GM04504 (cell line): ENCODE data around the gene ARL14.

ENCODE experiments used
- DNase-seq: peaks from one replicate; pipeline ENCODE4 v3.0.0-alpha.2; 2012; ENCODE audit warnings: low read depth

ARL14 gene

DNA sequence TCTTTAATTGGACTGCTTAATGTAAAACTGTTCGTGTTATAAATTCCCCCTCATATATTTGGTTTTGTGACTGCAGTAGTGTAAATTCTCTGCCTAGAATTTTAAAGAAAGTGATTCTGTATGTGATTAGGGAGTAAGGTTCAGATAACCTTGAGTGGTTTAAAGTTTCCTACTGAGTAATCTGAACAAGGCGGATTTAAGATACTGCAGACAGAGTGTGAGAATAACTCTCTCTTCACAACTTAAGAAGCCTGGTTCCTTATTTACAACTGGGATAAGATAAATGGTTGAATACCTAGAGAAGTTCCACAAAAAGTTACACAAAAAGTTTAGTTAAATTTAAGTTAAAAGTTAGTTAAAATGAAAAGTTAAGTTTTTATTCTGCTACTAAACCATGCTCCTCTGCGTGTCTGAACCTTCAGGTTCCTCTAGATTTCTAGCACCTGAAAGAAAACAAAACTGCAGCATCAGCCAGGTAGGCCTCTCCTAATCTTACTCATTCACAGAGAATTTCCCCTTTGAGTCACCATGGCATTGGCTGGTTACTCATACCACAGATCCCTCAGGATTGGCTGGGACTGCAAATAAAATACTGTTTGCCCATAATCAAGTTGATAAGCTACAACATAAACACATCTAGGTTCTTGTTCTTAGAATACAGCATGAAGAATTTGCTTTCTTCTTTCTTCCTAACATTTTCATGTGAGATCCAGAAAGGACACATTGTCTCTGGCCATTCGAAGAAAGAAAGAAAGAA is at the start of gene ARL14:
Gene ARL14 (plus strand): TSS at position 614 of the 757 bp plus-strand sequence. CDS start 187 bp downstream, outside the sequence.
- DNase-seq, result no peak

DNA sequence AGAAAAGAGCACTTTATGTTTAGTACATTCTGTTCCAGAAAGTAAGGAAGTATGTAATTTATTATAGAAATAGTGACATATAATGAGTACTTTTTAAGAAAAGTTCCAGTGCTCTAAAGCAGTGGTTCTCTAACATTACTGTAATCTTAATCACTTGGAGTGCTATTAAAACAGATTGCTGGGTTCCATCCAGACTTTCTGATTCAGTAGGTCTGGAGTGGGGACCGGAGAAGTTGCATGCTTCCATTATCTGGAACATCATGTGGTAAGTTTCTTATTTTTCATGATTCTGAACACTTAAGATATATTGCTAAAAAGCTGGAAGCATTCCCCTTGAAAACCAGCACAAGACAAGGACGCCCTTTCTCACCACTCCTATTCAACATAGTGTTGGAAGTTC is 47.5 kb upstream of the ARL14 start:
- no peak for DNase-seq

DNA sequence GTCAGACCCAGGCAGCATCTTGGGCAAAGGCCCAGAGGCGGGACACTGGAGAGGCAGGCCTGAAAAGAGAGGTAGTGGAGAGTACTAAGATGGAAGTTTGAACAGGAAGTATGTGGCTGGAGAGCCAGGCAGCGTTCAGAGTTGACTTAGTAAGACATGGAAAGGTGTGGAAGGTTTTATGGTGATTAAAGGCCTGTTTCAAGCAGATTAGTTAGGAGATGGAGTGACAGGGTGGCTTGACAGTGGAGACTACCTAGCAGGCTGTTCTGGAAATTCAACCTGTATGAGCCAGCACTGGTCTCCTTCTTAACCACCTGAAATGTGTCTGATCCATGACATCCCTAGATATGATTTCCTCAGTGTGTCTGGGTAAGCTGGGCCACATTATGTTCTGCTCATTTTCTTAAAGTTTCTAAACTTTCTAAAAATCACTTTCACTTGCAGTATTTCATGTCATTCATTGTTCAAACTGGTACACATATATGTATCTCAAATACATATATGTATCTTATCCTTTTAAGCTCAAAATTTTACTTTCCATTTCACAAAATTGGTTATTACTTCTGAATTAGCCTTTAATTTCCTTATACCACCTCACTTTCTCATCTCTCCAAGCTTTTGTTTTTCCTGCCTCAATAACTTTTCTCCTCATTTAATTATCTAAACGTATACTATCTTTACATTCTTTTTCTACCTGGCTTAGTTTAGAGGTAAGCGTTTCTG is 43.4 kb upstream of the ARL14 start:
- no peak for DNase-seq

GRCh38 chr3:160635213-160635612 is 41.7 kb upstream of the ARL14 start:
- DNase-seq, result no peak

DNA sequence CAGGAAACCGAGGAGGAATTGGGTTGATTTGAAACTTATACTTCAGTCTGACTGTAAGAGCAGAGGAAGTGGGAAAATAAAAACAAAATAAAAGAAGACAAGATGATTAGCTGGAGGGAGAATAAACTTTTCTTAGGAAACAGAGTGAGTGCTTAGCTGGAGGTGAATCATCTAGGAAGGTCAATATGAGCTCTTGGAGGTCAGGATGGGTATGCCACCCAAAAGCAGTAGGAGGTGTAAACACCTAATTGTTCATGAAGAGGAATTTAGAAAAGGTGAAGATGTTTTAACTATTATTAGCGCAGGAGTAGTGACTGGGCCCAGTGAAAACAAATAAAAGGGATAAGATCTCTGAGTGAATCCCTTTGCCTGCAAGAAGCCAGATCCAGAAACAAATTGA is 39.9 kb upstream of the ARL14 start:
- no peak for DNase-seq

GRCh38 chr3:160638184-160638583 is 38.8 kb upstream of the ARL14 start:
- no peak for DNase-seq

- DNase-seq, result peak; percentile 3
Measured at GRCh38 chr3:160641665-160642309, 35.2 kb upstream of the ARL14 start.

GRCh38 chr3:160643994-160644393 is 33.0 kb upstream of the ARL14 start:
- DNase-seq, result no peak

- DNase-seq, result no peak
Measured at GRCh38 chr3:160644491-160644890, 32.5 kb upstream of the ARL14 start.

DNA sequence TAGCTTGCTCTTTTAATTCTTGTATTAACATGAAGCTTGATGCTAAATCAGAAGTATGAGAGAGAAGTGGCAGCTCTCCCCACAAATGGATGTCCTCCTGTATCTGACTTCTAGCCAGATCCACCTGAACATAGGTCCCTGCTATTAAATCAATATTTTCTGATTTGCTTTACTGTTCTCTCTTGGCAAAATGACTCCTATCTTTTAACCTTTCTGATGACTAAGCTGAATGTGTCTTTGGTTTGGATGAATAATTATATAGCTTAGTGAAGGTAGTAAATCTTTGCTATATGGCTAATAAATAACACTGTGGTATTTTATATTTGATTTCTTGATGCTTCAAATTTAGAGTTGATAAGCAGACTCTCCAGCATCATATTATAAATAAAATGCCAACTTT is 28.3 kb upstream of the ARL14 start:
- no peak for DNase-seq

DNA sequence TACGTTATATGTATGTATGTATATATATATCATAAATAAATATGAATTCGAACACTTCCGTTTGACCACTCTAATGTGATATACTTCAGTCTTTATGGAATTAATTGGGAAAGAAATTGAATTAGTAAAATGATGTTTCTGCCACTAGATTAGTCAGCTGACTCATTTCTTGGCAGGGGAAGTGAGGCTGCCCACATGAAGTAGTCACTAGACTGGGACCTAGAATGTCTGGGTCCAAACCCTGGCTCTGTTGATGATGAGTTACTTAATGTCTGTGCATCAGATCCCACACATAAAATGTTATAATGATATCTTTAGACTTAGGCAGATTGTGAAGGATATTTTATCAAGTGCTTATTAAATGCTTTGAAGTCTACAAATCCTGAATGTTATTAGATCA is 27.4 kb upstream of the ARL14 start:
- DNase-seq, result no peak

- no peak for DNase-seq
Measured at GRCh38 chr3:160653512-160653911, 23.4 kb upstream of the ARL14 start.

- no peak for DNase-seq
Measured at GRCh38 chr3:160660902-160661301, 16.1 kb upstream of the ARL14 start.

DNA sequence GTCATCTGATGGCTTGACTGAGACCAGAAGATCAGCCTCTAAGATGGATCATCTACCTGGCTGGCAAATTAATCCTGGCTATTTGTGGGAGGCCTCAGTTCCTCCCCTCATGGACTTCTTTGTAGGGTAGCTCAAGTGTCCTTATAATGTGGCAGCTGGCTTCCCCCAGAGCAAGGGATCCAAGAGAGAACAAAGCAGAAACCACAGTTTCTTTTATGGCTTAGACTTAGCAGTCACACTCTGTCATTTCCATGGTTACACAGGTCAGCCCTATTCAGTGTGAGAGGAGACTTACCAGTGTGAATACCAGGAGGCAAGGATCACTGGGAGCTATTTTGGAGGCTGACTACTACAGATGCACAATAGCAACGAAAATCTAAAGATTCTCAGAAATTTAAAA is 15.3 kb upstream of the ARL14 start:
- DNase-seq, result no peak

GRCh38 chr3:160665231-160665630 is 11.7 kb upstream of the ARL14 start:
- no peak for DNase-seq

GRCh38 chr3:160665784-160666526 is 11.0 kb upstream of the ARL14 start:
- DNase-seq, result peak; percentile 24

DNA sequence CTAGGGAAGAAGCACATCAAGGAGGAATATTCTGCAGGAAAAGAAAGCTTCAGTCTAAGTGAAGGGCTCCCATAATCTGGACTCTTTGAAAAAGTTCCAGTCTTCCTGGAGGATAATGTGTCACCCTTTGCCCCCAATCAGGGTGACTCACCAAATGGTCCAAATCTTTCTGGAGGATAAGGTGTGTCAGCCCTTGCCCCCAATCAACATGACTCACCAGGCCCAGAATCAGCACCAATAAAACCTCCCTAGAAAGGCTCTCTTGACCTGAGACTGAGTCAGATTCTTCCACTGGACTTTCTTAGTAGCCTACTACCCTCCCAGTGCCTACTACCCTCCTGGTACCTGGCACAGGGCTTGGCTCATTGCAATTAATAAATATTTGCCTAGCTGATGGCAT is 9.5 kb upstream of the ARL14 start:
- DNase-seq, result no peak

- DNase-seq, result no peak
Measured at GRCh38 chr3:160668454-160668853, 8.5 kb upstream of the ARL14 start.

DNA sequence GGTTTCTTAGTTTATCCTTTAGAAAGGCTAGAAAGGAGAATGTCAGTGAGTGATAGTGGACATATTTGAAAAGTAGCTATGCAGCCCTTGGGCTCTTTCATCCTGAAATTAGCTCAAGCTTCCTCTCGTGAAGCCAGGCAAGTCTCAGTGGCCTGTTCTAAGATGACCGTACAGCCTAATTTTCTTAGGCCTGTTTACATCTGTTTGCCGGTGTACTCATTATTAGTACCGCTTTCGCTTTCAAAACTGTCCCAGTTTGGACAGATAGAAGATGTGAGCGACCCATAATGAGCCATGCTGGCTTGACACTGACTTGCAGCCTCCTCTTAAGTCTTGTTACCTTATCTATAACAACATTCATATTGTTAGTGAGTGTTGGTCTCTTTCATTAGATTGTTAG is 5.7 kb upstream of the ARL14 start:
- no peak for DNase-seq

DNA sequence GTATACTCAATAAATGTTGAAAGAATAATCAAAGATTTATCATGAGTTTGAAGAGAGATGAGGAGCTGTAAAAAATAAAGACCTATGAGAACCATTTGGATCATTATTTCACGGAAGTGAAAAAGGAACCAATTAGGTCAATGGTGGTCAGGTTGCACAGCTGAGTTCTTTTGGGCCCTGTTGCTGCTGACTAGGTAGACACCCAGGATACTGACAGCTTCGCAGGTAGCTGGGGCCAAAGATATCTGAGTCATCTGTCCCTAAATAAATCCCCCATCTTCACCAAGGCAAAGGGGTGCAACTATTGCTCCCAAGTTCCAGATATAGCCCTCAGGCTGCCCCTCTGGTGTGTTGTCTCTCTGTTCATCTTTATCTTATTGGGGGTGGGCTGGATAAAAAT is 5.0 kb upstream of the ARL14 start:
- no peak for DNase-seq

- DNase-seq, result no peak
Measured at GRCh38 chr3:160673188-160673587, 3.8 kb upstream of the ARL14 start.

- no peak for DNase-seq
Measured at GRCh38 chr3:160675566-160676124, 1.3 kb upstream of the ARL14 start.
